ENCODE results near the gene RHOJ. TPM values are rescaled to one million over a fixed set of nuclear protein-coding genes. Genes with fewer than 3 reads are reported as not detected.

The RHOJ gene
- total RNA-seq, 1 donor, result 0.43 TPM

- TF ChIP-seq CTCF (IDR thresholded peaks at IDR 0.05; ENCODE audit: insufficient read depth, low read depth, low read length), result peak; percentile 51
- DNase-seq (ENCODE audit: low read depth), result peak; percentile 21
- no peak overlapping the region for H3K4me3 ChIP-seq (ENCODE audit: low read depth, low read length)
Observed at GRCh38 chr14:63174760-63175191, 29.5 kb upstream of the RHOJ start.

GRCh38 chr14:63175531-63175930 is 28.7 kb upstream of the RHOJ start:
- no peak for TF ChIP-seq CTCF (IDR thresholded peaks at IDR 0.05; ENCODE audit: insufficient read depth, low read depth, low read length)
- DNase-seq (ENCODE audit: low read depth), result no peak
- no peak overlapping the region for H3K4me3 ChIP-seq (ENCODE audit: low read depth, low read length)

- H3K4me3 ChIP-seq (ENCODE audit: low read depth, low read length), result no peak overlapping the region
- DNase-seq (ENCODE audit: low read depth), result no peak
- TF ChIP-seq CTCF (IDR thresholded peaks at IDR 0.05; ENCODE audit: insufficient read depth, low read depth, low read length), result no peak
Observed at GRCh38 chr14:63178912-63179311, 25.3 kb upstream of the RHOJ start.

- DNase-seq (ENCODE audit: low read depth), result no peak
- H3K4me3 ChIP-seq (ENCODE audit: low read depth, low read length), result no peak overlapping the region
- no peak for TF ChIP-seq CTCF (IDR thresholded peaks at IDR 0.05; ENCODE audit: insufficient read depth, low read depth, low read length)
Observed at GRCh38 chr14:63179383-63179782, 24.9 kb upstream of the RHOJ start.

GRCh38 chr14:63180011-63180410 is 24.2 kb upstream of the RHOJ start:
- H3K4me3 ChIP-seq (ENCODE audit: low read depth, low read length), result no peak overlapping the region
- no peak for DNase-seq (ENCODE audit: low read depth)
- no peak for TF ChIP-seq CTCF (IDR thresholded peaks at IDR 0.05; ENCODE audit: insufficient read depth, low read depth, low read length)

GRCh38 chr14:63182968-63183367 is 21.3 kb upstream of the RHOJ start:
- H3K4me3 ChIP-seq (ENCODE audit: low read depth, low read length), result no peak overlapping the region
- TF ChIP-seq CTCF (IDR thresholded peaks at IDR 0.05; ENCODE audit: insufficient read depth, low read depth, low read length), result no peak
- DNase-seq (ENCODE audit: low read depth), result no peak

- H3K4me3 ChIP-seq (ENCODE audit: low read depth, low read length), result no peak overlapping the region
- peak; percentile 8 for DNase-seq (ENCODE audit: low read depth)
- no peak for TF ChIP-seq CTCF (IDR thresholded peaks at IDR 0.05; ENCODE audit: insufficient read depth, low read depth, low read length)
Observed at GRCh38 chr14:63186453-63186852, 17.8 kb upstream of the RHOJ start.

All from fibroblast of villous mesenchyme (primary cell).